ENCODE measurements around the gene WBP11. TPM values are rescaled to one million over a fixed set of nuclear protein-coding genes. Genes with fewer than 3 reads are reported as not detected.

The WBP11 gene
- polyA plus RNA-seq, 1 donor (not counting 4 experiments of a cell fraction or from before 2014, with no cell fraction given), result 13.1 TPM

GRCh38 chr12:14841761-14842160, 38.5 kb upstream of the WBP11 start:
- peak overlapping the region; percentile 44 for H3K4me2 ChIP-seq (ENCODE audit: control insufficient read depth, extremely low read depth, insufficient read depth, low read depth, low read length)
- H3K27me3 ChIP-seq (ENCODE audit: control insufficient read depth, extremely low read depth, insufficient read depth, low read length), result no peaks in the 10 kb centered on the region
- peaks cover 14% of the 10 kb centered on the region for H3K4me1 ChIP-seq (ENCODE audit: control insufficient read depth, extremely low read depth, insufficient read depth, low read length)
- dilution Hi-C loops (cut with MboI; ENCODE audit: extremely low pct_ligation_motif_present, low sequenced_read_pairs), result no loop called here
- no peak for TF ChIP-seq CTCF (optimal IDR thresholded peaks at IDR 0.05 in 1 of 3, IDR thresholded peaks at IDR 0.05 in 1 of 3, conservative IDR thresholded peaks at IDR 0.05 in 1 of 3; ENCODE audit: extremely low read depth in 1 of 3, insufficient read depth in 2 of 3, low read length in 3 of 3)
- TF ChIP-seq EZH2 (IDR thresholded peaks at IDR 0.05; ENCODE audit: low read length), result no peak
- no peak overlapping the region for H3K4me3 ChIP-seq (ENCODE audit: control insufficient read depth in 2 of 3, extremely low read depth in 1 of 3, insufficient read depth in 2 of 3, low read depth in 1 of 3, low read length in 3 of 3)
- DNase-seq (ENCODE audit: low read depth, low spot score) (no peak), FAIRE-seq (peak; percentile 85)
- H3K9me3 ChIP-seq (ENCODE audit: control insufficient read depth, low read depth, low read length), result no peaks in the 10 kb centered on the region
- no peaks in the 10 kb centered on the region for H4K20me1 ChIP-seq (ENCODE audit: control insufficient read depth, extremely low read depth, insufficient read depth, low read length)
- no peaks in the 10 kb centered on the region for H3K79me2 ChIP-seq (ENCODE audit: control insufficient read depth, insufficient read depth, low read length)
- no peaks in the 10 kb centered on the region for H3K9me1 ChIP-seq (ENCODE audit: control insufficient read depth, extremely low read depth, insufficient read depth, low read length)
- peak overlapping the region; percentile 7 for H2AFZ ChIP-seq (ENCODE audit: control insufficient read depth, low read length)
- H3K36me3 ChIP-seq (ENCODE audit: control insufficient read depth in 2 of 2, extremely low read depth in 1 of 2, insufficient read depth in 2 of 2, low read length in 2 of 2), result no peaks in the 10 kb centered on the region
- no peak overlapping the region for H3K9ac ChIP-seq (ENCODE audit: control insufficient read depth, extremely low read depth, insufficient read depth, low read length)
- H3K27ac ChIP-seq (ENCODE audit: control insufficient read depth, insufficient read depth, low read length), result no peak overlapping the region

GRCh38 chr12:14840616-14841015, 37.3 kb upstream of the WBP11 start:
- Histone ChIP-seq H3K9me3 (ENCODE audit: control insufficient read depth, low read depth, low read length) (no peaks in the 10 kb centered on the region), H3K4me2 (ENCODE audit: control insufficient read depth, extremely low read depth, insufficient read depth, low read depth, low read length) (no peak overlapping the region), H3K4me1 (ENCODE audit: control insufficient read depth, extremely low read depth, insufficient read depth, low read length) (peaks cover 23% of the 10 kb centered on the region), H3K9ac (ENCODE audit: control insufficient read depth, extremely low read depth, insufficient read depth, low read length) (no peak overlapping the region), H4K20me1 (ENCODE audit: control insufficient read depth, extremely low read depth, insufficient read depth, low read length) (no peaks in the 10 kb centered on the region), H2AFZ (ENCODE audit: control insufficient read depth, low read length) (no peak overlapping the region), H3K27ac (ENCODE audit: control insufficient read depth, insufficient read depth, low read length) (no peak overlapping the region), H3K79me2 (ENCODE audit: control insufficient read depth, insufficient read depth, low read length) (no peaks in the 10 kb centered on the region), H3K36me3 (ENCODE audit: control insufficient read depth in 2 of 2, extremely low read depth in 1 of 2, insufficient read depth in 2 of 2, low read length in 2 of 2) (no peaks in the 10 kb centered on the region), H3K27me3 (ENCODE audit: control insufficient read depth, extremely low read depth, insufficient read depth, low read length) (no peaks in the 10 kb centered on the region), H3K9me1 (ENCODE audit: control insufficient read depth, extremely low read depth, insufficient read depth, low read length) (no peaks in the 10 kb centered on the region), H3K4me3 (ENCODE audit: control insufficient read depth in 2 of 3, extremely low read depth in 1 of 3, insufficient read depth in 2 of 3, low read depth in 1 of 3, low read length in 3 of 3) (no peak overlapping the region)
- FAIRE-seq (no peak), DNase-seq (ENCODE audit: low read depth, low spot score) (no peak)
- dilution Hi-C loops (cut with MboI; ENCODE audit: extremely low pct_ligation_motif_present, low sequenced_read_pairs), result no loop called here
- TF ChIP-seq CTCF (optimal IDR thresholded peaks at IDR 0.05 in 1 of 3, IDR thresholded peaks at IDR 0.05 in 1 of 3, conservative IDR thresholded peaks at IDR 0.05 in 1 of 3; ENCODE audit: extremely low read depth in 1 of 3, insufficient read depth in 2 of 3, low read length in 3 of 3), result no peak
- TF ChIP-seq EZH2 (IDR thresholded peaks at IDR 0.05; ENCODE audit: low read length), result no peak

Data from keratinocyte (primary cell).